OCI-LY1 (cell line): Measurements from ENCODE around the gene ZNF598.

Experiments used
- CTCF ChIP-seq: fragments of 200-600 bp; sonication (generic), shearing (Covaris generic); IDR thresholded peaks from 2 replicates; pipeline ENCODE4 v1.5.1; 2017; ENCODE audit warnings: mild to moderate bottlenecking, antibody characterized with exemption, low read length, moderate library complexity, mixed read lengths
- EZH2 ChIP-seq: fragments of 200-600 bp; sonication (generic), shearing (Covaris generic); IDR thresholded peaks from 2 replicates; pipeline ENCODE4 v1.8.0; 2017; ENCODE audit warnings: borderline replicate concordance, mixed run types, mild to moderate bottlenecking, antibody characterized with exemption, low read length, moderate library complexity, mixed read lengths

- no peak for TF ChIP-seq EZH2
- TF ChIP-seq CTCF = no peak
These were observed 26.8 kb upstream of the ZNF598 start for GRCh38 chr16:2036200-2036966.
